Measurements from ENCODE around the gene PAGE2.

- TF ChIP-seq CTCF (IDR thresholded peaks at IDR 0.05; ENCODE audit: low read length): no peak
- TF ChIP-seq EZH2 (optimal IDR thresholded peaks at IDR 0.05; ENCODE audit: low read depth, low read length): no peak
- TF ChIP-seq EZH2phosphoT487 (IDR thresholded peaks at IDR 0.05; ENCODE audit: low read length): no peak
Measured at GRCh38 chrX:55123900-55124299, 35.1 kb downstream of the PAGE2 start.
